Measurements from ENCODE around the gene ENDOU. TPM values are rescaled to one million over a fixed set of nuclear protein-coding genes. Genes with fewer than 3 reads are reported as not detected.

Gene ENDOU
- total and polyA plus RNA-seq, 2 experiments from 2014 or later, result 0.22 TPM; not detected in 1

DNA sequence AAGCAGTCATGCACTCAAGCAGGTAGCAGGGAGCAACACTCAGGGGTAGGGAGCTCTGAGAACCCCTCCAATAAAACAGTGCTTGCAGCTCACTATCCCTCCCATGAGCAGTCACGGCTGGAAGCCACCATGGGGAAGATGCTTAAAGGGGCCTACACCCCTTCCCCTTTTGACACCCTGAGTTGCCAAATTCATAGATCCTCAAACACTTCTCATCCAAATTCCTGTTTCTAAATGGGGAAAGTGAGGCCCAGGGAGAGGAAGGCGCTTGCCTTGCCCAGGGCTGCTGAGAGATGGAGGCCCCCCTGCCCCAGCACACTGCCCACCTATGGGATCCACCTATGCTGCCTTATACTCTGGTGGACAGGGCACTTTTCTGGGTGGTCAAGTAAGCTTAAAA lies 7.2 kb upstream of the ENDOU start:
- Histone ChIP-seq H4K20me1 (ENCODE audit: insufficient read depth) (no peaks in the 10 kb centered on the region), H3K79me2 (ENCODE audit: insufficient read depth) (no peaks in the 10 kb centered on the region), H3K9me2 (ENCODE audit: insufficient read depth) (no peaks in the 10 kb centered on the region), H3K4me3 (no peak overlapping the region), H3F3A (ENCODE audit: insufficient read depth) (peaks cover 26% of the 10 kb centered on the region), H3K9ac (no peak overlapping the region), H3K27me3 (replicated peaks; ENCODE audit: insufficient read depth) (no peaks in the 10 kb centered on the region), H3K4me2 (ENCODE audit: unreplicated experiment) (no peak overlapping the region), H3K27ac (no peak overlapping the region), H3K4me1 (ENCODE audit: insufficient read depth) (peaks cover 30% of the 10 kb centered on the region), H2AFZ (no peak overlapping the region), H3K9me3 (ENCODE audit: low read depth) (no peaks in the 10 kb centered on the region), H3K36me3 (ENCODE audit: low read depth) (no peaks in the 10 kb centered on the region)
- in situ Hi-C loops (cut with MboI), result no loop called here
- 76 to 84% methylated on average over 2 of the region's 2 CpGs for WGBS, 2 experiments (ENCODE audit: low coverage in 1 of 2, low lambda C conversion rate in 2 of 2, missing lambda C conversion rate in 2 of 2)
- DNase-seq, result no peak
- TF ChIP-seq EZH2phosphoT487 (IDR thresholded peaks at IDR 0.05; ENCODE audit: insufficient read depth, low read depth) (no peak), EZH2 (IDR thresholded peaks at IDR 0.05; ENCODE audit: insufficient read depth, poor library complexity, severe bottlenecking) (no peak)

DNA sequence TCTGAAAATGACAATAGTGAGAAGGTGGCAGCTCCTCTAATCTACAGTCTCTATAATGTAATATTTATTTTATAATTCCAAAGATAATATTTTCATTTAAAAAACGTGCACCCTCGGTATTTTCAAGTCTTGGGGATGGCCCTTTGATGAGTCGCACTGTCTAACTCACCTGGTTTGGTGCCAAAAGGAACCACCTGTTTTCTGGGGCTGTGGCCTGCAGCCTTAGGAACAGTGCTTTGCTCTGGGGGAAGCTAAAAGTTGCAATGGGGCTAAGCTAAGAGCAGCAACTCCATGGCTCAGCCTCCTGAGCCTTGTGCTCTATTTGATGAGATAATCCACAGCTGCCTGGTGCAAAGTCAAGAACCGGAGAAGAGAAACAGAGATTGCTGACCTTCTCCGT lies 6.4 kb upstream of the ENDOU start:
- no peak overlapping the region for H3K4me3 ChIP-seq
- TF ChIP-seq EZH2phosphoT487 (IDR thresholded peaks at IDR 0.05; ENCODE audit: insufficient read depth, low read depth), result no peak
- no peaks in the 10 kb centered on the region for H3K9me2 ChIP-seq (ENCODE audit: insufficient read depth)
- in situ Hi-C loops (cut with MboI), result no loop called here
- H2AFZ ChIP-seq, result no peak overlapping the region
- WGBS, 2 experiments (ENCODE audit: low coverage in 1 of 2, low lambda C conversion rate in 2 of 2, missing lambda C conversion rate in 2 of 2), result 61 to 62% methylated on average over 5 of the region's 5 CpGs
- H3K79me2 ChIP-seq (ENCODE audit: insufficient read depth), result no peaks in the 10 kb centered on the region
- H3K27me3 ChIP-seq (replicated peaks; ENCODE audit: insufficient read depth), result no peaks in the 10 kb centered on the region
- DNase-seq, result peak; percentile 30
- H3K4me1 ChIP-seq (ENCODE audit: insufficient read depth), result peaks cover 28% of the 10 kb centered on the region
- H3K9me3 ChIP-seq (ENCODE audit: low read depth), result no peaks in the 10 kb centered on the region
- no peak overlapping the region for H3K9ac ChIP-seq
- no peak overlapping the region for H3K27ac ChIP-seq
- no peaks in the 10 kb centered on the region for H3K36me3 ChIP-seq (ENCODE audit: low read depth)
- H3F3A ChIP-seq (ENCODE audit: insufficient read depth), result peaks cover 29% of the 10 kb centered on the region
- H4K20me1 ChIP-seq (ENCODE audit: insufficient read depth), result no peaks in the 10 kb centered on the region
- H3K4me2 ChIP-seq (ENCODE audit: unreplicated experiment), result no peak overlapping the region

DNA sequence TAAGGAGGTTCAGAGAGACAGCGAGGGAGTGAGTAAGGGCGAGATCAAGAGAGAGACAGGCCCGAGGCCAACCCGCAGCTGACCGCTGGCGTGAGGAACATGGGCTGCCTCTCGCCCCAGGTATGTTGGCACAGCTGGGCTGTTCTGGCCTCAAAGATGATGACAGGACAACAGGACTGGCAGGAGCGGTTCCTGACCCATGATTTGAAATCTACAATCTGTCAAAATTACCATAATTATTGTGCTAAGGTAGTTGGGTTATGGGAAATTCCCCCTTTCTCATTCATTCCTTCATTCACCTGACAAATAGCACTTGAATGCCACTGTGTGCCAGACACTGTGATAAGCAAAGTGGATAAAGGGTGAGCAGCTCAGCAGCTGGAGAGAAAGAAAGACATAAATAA lies 5.1 kb upstream of the ENDOU start:
- Histone ChIP-seq H3K4me1 (ENCODE audit: insufficient read depth) (peaks cover 39% of the 10 kb centered on the region), H3K27me3 (replicated peaks; ENCODE audit: insufficient read depth) (no peaks in the 10 kb centered on the region), H3K79me2 (ENCODE audit: insufficient read depth) (no peaks in the 10 kb centered on the region), H3K4me2 (ENCODE audit: unreplicated experiment) (peak overlapping the region; percentile 28), H3K9me2 (ENCODE audit: insufficient read depth) (no peaks in the 10 kb centered on the region), H4K20me1 (ENCODE audit: insufficient read depth) (no peaks in the 10 kb centered on the region), H3K36me3 (ENCODE audit: low read depth) (no peaks in the 10 kb centered on the region), H3F3A (ENCODE audit: insufficient read depth) (peaks cover 35% of the 10 kb centered on the region), H3K9ac (no peak overlapping the region), H3K27ac (peak overlapping the region; percentile 50), H2AFZ (no peak overlapping the region), H3K4me3 (no peak overlapping the region), H3K9me3 (ENCODE audit: low read depth) (no peaks in the 10 kb centered on the region)
- 4 to 6% methylated on average over 8 of the region's 8 CpGs for WGBS, 2 experiments (ENCODE audit: low coverage in 1 of 2, low lambda C conversion rate in 2 of 2, missing lambda C conversion rate in 2 of 2)
- peak; percentile 79 for DNase-seq
- in situ Hi-C loops (cut with MboI), result no loop called here
- TF ChIP-seq EZH2phosphoT487 (IDR thresholded peaks at IDR 0.05; ENCODE audit: insufficient read depth, low read depth) (no peak), EZH2 (IDR thresholded peaks at IDR 0.05; ENCODE audit: insufficient read depth, poor library complexity, severe bottlenecking) (no peak)

DNA sequence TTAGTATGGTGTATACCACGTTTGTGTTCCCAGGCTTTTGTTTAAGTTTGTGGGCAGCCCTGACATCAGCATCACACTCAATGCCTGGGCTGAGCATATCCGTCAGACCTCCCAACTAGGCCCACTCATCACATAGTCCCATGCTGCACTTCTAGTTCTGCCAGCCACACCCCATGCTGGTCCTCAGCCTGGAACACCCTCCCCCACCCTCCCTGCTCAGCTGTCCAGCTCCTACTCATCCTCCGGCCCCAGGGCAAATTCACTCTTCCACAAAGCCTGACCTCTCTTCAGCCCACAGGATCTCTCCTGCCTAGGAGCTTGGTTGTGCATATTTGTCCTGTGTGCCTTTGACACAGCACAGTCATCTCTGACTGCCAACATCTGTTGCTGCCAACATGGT lies 3.9 kb upstream of the ENDOU start:
- Histone ChIP-seq H3K27me3 (replicated peaks; ENCODE audit: insufficient read depth) (no peaks in the 10 kb centered on the region), H4K20me1 (ENCODE audit: insufficient read depth) (no peaks in the 10 kb centered on the region), H3K4me2 (ENCODE audit: unreplicated experiment) (no peak overlapping the region), H3K4me1 (ENCODE audit: insufficient read depth) (peaks cover 39% of the 10 kb centered on the region), H3F3A (ENCODE audit: insufficient read depth) (peaks cover 35% of the 10 kb centered on the region), H3K9ac (no peak overlapping the region; the same call in 1 of the 2 replicates), H3K4me3 (no peak overlapping the region), H3K36me3 (ENCODE audit: low read depth) (no peaks in the 10 kb centered on the region), H3K9me2 (ENCODE audit: insufficient read depth) (no peaks in the 10 kb centered on the region), H3K27ac (peak overlapping the region; percentile 50), H3K79me2 (ENCODE audit: insufficient read depth) (no peaks in the 10 kb centered on the region), H3K9me3 (ENCODE audit: low read depth) (no peaks in the 10 kb centered on the region), H2AFZ (no peak overlapping the region)
- TF ChIP-seq EZH2 (IDR thresholded peaks at IDR 0.05; ENCODE audit: insufficient read depth, poor library complexity, severe bottlenecking) (no peak), EZH2phosphoT487 (IDR thresholded peaks at IDR 0.05; ENCODE audit: insufficient read depth, low read depth) (no peak)
- in situ Hi-C loops (cut with MboI), result no loop called here
- DNase-seq, result peak; percentile 86
- WGBS, 2 experiments (ENCODE audit: low coverage in 1 of 2, low lambda C conversion rate in 2 of 2, missing lambda C conversion rate in 2 of 2), result 16 to 18% methylated on average over 3 of the region's 3 CpGs

- no peak for TF ChIP-seq EZH2 (IDR thresholded peaks at IDR 0.05; ENCODE audit: insufficient read depth, poor library complexity, severe bottlenecking)
- TF ChIP-seq EZH2phosphoT487 (IDR thresholded peaks at IDR 0.05; ENCODE audit: insufficient read depth, low read depth), result no peak
- H3K27ac ChIP-seq, result peak overlapping the region; percentile 47
- in situ Hi-C loops (cut with MboI), result no loop called here
These were observed 603 bp upstream of the ENDOU start for GRCh38 chr12:47725893-47726292.

More at GRCh38 chr12:47725893-47726292, 603 bp upstream of the ENDOU start:
- Histone ChIP-seq H3K27me3 (replicated peaks; ENCODE audit: insufficient read depth) (no peaks in the 10 kb centered on the region), H3K9me2 (ENCODE audit: insufficient read depth) (no peaks in the 10 kb centered on the region), H2AFZ (peak overlapping the region; percentile 82), H3K9me3 (ENCODE audit: low read depth) (no peaks in the 10 kb centered on the region), H4K20me1 (ENCODE audit: insufficient read depth) (no peaks in the 10 kb centered on the region), H3K36me3 (ENCODE audit: low read depth) (no peaks in the 10 kb centered on the region), H3K79me2 (ENCODE audit: insufficient read depth) (no peaks in the 10 kb centered on the region), H3K9ac (peak overlapping the region; percentile 52), H3F3A (ENCODE audit: insufficient read depth) (peaks cover 33% of the 10 kb centered on the region), H3K4me1 (ENCODE audit: insufficient read depth) (peaks cover 37% of the 10 kb centered on the region), H3K4me3 (peak overlapping the region; percentile 23; the same call in 1 of the 2 replicates), H3K4me2 (ENCODE audit: unreplicated experiment) (peak overlapping the region; percentile 64)
- DNase-seq, result peak; percentile 92
- whole genome bisulfite sequencing, 2 experiments (ENCODE audit: low coverage in 1 of 2, low lambda C conversion rate in 2 of 2, missing lambda C conversion rate in 2 of 2), result 1 to 3% methylated on average over 5 of the region's 5 CpGs

Data from GM23248 (cell line).